MM.1S (cell line): ENCODE measurements around the gene SMPX.

Source experiments
- DNase-seq: peaks from one replicate; pipeline ENCODE4 v3.0.0-alpha.2; 2015
- H2AFZ ChIP-seq: fragments of 300-600 bp; sonication (generic); 2 replicates; pipeline ENCODE4 v1.6.0; 2016; ENCODE audit warnings: antibody characterized with exemption, low read length
- H3F3A ChIP-seq: fragments of 300-600 bp; sonication (generic); 2 replicates; pipeline ENCODE4 v1.6.1; 2016; ENCODE audit warnings: mild to moderate bottlenecking, antibody characterized with exemption, low read length, moderate library complexity, mixed read lengths; ENCODE audit not compliant: insufficient read depth
- H3K27ac ChIP-seq: fragments of 300-600 bp; sonication (generic); 2 replicates; pipeline ENCODE4 v1.5.1; 2016; ENCODE audit warnings: mild to moderate bottlenecking, low read length
- H3K27me3 ChIP-seq: fragments of 300-600 bp; sonication (generic); replicated peaks from 2 replicates; pipeline ENCODE4 v1.6.0; 2016; ENCODE audit warnings: low read length; ENCODE audit not compliant: insufficient read depth
- H3K36me3 ChIP-seq: fragments of 300-600 bp; sonication (generic); replicated peaks from 2 replicates; pipeline ENCODE4 v1.6.1; 2016; ENCODE audit warnings: mild to moderate bottlenecking, low read length, mixed read lengths; ENCODE audit not compliant: insufficient read depth
- H3K4me1 ChIP-seq: fragments of 300-600 bp; sonication (generic); 2 replicates; pipeline ENCODE4 v1.6.1; 2016; ENCODE audit warnings: low read length, mixed read lengths
- H3K4me2 ChIP-seq: fragments of 300-600 bp; sonication (generic); 2 replicates; pipeline ENCODE4 v1.6.0; 2016; ENCODE audit warnings: low read depth, low read length
- H3K4me3 ChIP-seq: fragments of 300-600 bp; sonication (generic); 2 replicates; pipeline ENCODE4 v1.5.1; 2016; ENCODE audit warnings: low read length, mixed read lengths
- H3K79me2 ChIP-seq: fragments of 300-600 bp; sonication (generic); 2 replicates; pipeline ENCODE4 v1.6.1; 2016; ENCODE audit warnings: mixed run types, low read length, mixed read lengths
- H3K9ac ChIP-seq: fragments of 300-600 bp; sonication (generic); 2 replicates; pipeline ENCODE4 v1.6.1; 2016; ENCODE audit warnings: low read length, mixed read lengths
- H3K9me2 ChIP-seq: fragments of 300-600 bp; sonication (generic); replicated peaks from 2 replicates; pipeline ENCODE4 v1.6.1; 2016; ENCODE audit warnings: mild to moderate bottlenecking, low read length, mixed read lengths; ENCODE audit not compliant: insufficient read depth
- H3K9me3 ChIP-seq: fragments of 300-600 bp; sonication (generic); replicated peaks from 2 replicates; pipeline ENCODE4 v1.6.1; 2016; ENCODE audit warnings: mild to moderate bottlenecking, low read length, mixed read lengths; ENCODE audit not compliant: insufficient read depth
- H4K20me1 ChIP-seq: fragments of 300-600 bp; sonication (generic); 2 replicates; pipeline ENCODE4 v1.6.1; 2016; ENCODE audit warnings: mild to moderate bottlenecking, low read length, moderate library complexity, mixed read lengths; ENCODE audit not compliant: insufficient read depth
- EZH2 ChIP-seq: fragments of 300-600 bp; sonication (generic); optimal IDR thresholded peaks from 2 replicates; pipeline ENCODE3; 2017; ENCODE audit warnings: low read depth, mild to moderate bottlenecking, antibody characterized with exemption, low read length, mixed read lengths
- EZH2phosphoT487 ChIP-seq: fragments of 300-600 bp; sonication (generic); IDR thresholded peaks from 2 replicates; pipeline ENCODE4 v1.6.1; 2018; ENCODE audit warnings: antibody characterized with exemption, low read length
- TF ChIP-seq, protein P1 (sequence below): fragments of 300-600 bp; sonication (generic); IDR thresholded peaks from 2 replicates; pipeline ENCODE4 v1.5.1; 2016; ENCODE audit warnings: antibody characterized with exemption, low read length, mixed read lengths

SMPX gene

DNA sequence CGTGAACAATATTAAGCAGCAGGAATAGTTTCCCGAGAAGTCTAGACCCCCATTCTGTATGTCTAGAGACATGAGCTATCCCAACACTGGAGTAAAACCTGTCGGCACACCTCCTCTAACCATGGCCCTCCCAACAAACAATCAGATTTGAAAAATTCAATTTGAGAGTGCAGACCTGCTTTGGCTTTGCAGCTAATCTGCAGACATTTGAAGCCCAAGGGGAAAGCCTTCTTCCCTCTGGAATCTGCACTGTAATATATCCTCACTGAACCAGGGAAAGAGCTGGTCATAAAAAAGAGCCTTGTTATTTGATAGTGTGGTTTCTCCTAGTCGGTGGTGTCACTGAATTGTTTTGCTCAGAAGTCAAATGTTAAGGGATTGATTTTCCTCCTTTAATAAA is 55.2 kb downstream of the SMPX start:
- H3K79me2 ChIP-seq = no peaks in the 10 kb centered on the region
- no peak overlapping the region for H3K4me2 ChIP-seq
- H4K20me1 ChIP-seq = no peaks in the 10 kb centered on the region
- no peak overlapping the region for H3K4me3 ChIP-seq
- H2AFZ ChIP-seq = no peak overlapping the region
- H3K27ac ChIP-seq = no peak overlapping the region
- H3K27me3 ChIP-seq = no peaks in the 10 kb centered on the region
- no peaks in the 10 kb centered on the region for H3K9me3 ChIP-seq
- no peaks in the 10 kb centered on the region for H3F3A ChIP-seq
- H3K36me3 ChIP-seq = no peaks in the 10 kb centered on the region
- H3K9me2 ChIP-seq = no peaks in the 10 kb centered on the region
- no peak for TF ChIP-seq EZH2
- no peak for TF ChIP-seq EZH2phosphoT487
- TF ChIP-seq, protein P1, sequence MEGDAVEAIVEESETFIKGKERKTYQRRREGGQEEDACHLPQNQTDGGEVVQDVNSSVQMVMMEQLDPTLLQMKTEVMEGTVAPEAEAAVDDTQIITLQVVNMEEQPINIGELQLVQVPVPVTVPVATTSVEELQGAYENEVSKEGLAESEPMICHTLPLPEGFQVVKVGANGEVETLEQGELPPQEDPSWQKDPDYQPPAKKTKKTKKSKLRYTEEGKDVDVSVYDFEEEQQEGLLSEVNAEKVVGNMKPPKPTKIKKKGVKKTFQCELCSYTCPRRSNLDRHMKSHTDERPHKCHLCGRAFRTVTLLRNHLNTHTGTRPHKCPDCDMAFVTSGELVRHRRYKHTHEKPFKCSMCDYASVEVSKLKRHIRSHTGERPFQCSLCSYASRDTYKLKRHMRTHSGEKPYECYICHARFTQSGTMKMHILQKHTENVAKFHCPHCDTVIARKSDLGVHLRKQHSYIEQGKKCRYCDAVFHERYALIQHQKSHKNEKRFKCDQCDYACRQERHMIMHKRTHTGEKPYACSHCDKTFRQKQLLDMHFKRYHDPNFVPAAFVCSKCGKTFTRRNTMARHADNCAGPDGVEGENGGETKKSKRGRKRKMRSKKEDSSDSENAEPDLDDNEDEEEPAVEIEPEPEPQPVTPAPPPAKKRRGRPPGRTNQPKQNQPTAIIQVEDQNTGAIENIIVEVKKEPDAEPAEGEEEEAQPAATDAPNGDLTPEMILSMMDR = no peak
- no peaks in the 10 kb centered on the region for H3K4me1 ChIP-seq
- no peak overlapping the region for H3K9ac ChIP-seq
- DNase-seq = no peak

DNA sequence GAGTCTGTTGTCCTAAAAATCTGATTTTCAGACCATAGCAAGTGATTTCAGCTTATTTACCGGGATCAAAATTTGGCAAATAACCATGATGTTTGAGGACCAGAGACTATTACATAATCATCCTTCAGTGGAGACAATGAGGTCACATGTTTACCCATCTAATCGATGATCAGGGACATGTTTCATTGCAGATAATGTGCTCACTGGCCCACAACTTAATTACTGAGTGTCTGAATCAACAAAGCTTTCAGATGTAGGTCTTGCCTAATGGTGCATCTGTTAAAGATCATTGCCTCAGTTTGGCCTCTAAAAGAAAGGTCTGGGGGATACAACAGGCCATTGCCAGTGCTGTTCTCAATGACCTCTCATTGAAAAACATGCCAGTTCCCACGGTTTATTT is 56.9 kb downstream of the SMPX start:
- Histone ChIP-seq H3K4me2 (no peak overlapping the region), H3K4me1 (no peaks in the 10 kb centered on the region), H3K9ac (no peak overlapping the region), H3F3A (no peaks in the 10 kb centered on the region), H4K20me1 (no peaks in the 10 kb centered on the region), H3K9me3 (no peaks in the 10 kb centered on the region), H2AFZ (no peak overlapping the region), H3K36me3 (no peaks in the 10 kb centered on the region), H3K79me2 (no peaks in the 10 kb centered on the region), H3K4me3 (no peak overlapping the region), H3K27me3 (no peaks in the 10 kb centered on the region), H3K9me2 (no peaks in the 10 kb centered on the region), H3K27ac (no peak overlapping the region)
- TF ChIP-seq EZH2phosphoT487 (no peak), EZH2 (no peak)
- TF ChIP-seq, protein P1 = no peak
- no peak for DNase-seq

DNA sequence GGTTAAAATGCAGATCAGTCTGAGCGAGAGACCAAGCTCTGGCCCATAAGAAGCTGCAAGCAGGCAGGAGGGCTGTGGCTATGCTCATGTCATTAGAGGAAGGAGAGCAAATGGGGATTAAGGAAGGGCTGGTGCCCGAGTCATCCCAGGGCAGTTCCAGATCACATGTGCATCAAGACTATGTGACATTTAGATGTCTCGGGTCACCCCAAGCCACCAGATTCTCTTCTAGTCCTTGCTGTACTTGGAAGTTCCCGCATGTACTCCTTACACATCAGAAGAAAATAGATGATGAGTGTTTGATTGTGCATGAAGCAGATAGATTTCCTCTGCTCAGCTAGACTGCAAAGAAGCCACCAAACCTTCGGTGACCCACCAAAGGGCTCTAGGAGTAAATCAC is 57.6 kb downstream of the SMPX start:
- H3F3A ChIP-seq = no peaks in the 10 kb centered on the region
- H3K36me3 ChIP-seq = no peaks in the 10 kb centered on the region
- H3K27me3 ChIP-seq = no peaks in the 10 kb centered on the region
- no peaks in the 10 kb centered on the region for H3K4me1 ChIP-seq
- H3K4me3 ChIP-seq = no peak overlapping the region
- H3K9me3 ChIP-seq = no peaks in the 10 kb centered on the region
- no peak overlapping the region for H3K27ac ChIP-seq
- no peak for DNase-seq
- TF ChIP-seq, protein P1 = no peak
- no peak for TF ChIP-seq EZH2phosphoT487
- TF ChIP-seq EZH2 = no peak
- H3K4me2 ChIP-seq = no peak overlapping the region
- H3K79me2 ChIP-seq = no peaks in the 10 kb centered on the region
- H3K9ac ChIP-seq = no peak overlapping the region
- H2AFZ ChIP-seq = no peak overlapping the region
- no peaks in the 10 kb centered on the region for H3K9me2 ChIP-seq
- no peaks in the 10 kb centered on the region for H4K20me1 ChIP-seq
